Stimulated activated naive B cell treated with anti-CD40 and anti-IgM and Interleukin-4, amounts not matched to agents 10 μg/mL and 1 μg/mL and 100 μg/mL, for 72 hours (primary cell): ENCODE data around the gene A4GALT.
A peak's percentile ranks its signal among the peaks of the same experiment; 100 is the strongest.
"Not testable (repeated sequence)": the region's sequence is repeated elsewhere in the genome, so short reads cannot be mapped to it uniquely, and the experiment has no call there.

Source experiments
- ATAC-seq, 2 donors: fragments of 150-1000 bp; cut with Tn5 transposase; replicated peaks; 2 replicates each; pipeline ENCODE4 v1.10.0; 2021; ENCODE audit warnings: moderate library complexity in 1 of 2
- DNase-seq: peaks from one replicate; pipeline ENCODE4 v3.0.0; 2021
- H3K27ac Mint-ChIP-seq: one replicate; pipeline ENCODE4 v1.8.0; 2022; ENCODE audit warnings: mild to moderate bottlenecking, mixed read lengths
- H3K27me3 Mint-ChIP-seq, 2 donors: one replicate each; pipeline ENCODE4 v1.8.0; 2022; ENCODE audit warnings: mixed read lengths in 2 of 2
- H3K36me3 Mint-ChIP-seq, 2 donors: one replicate each; pipeline ENCODE4 v1.8.0; 2022; ENCODE audit warnings: mixed read lengths in 2 of 2, mild to moderate bottlenecking in 1 of 2
- H3K4me1 Mint-ChIP-seq, 2 donors: one replicate each; pipeline ENCODE4 v1.8.0; 2022; ENCODE audit warnings: mixed read lengths in 2 of 2, mild to moderate bottlenecking in 1 of 2
- H3K4me3 Mint-ChIP-seq, 2 donors: one replicate each; pipeline ENCODE4 v1.8.0; 2022; ENCODE audit warnings: mild to moderate bottlenecking in 2 of 2, mixed read lengths in 2 of 2, moderate library complexity in 1 of 2
- H3K9me3 Mint-ChIP-seq, 2 donors: one replicate each; pipeline ENCODE4 v1.8.0; 2022; ENCODE audit warnings: mixed read lengths in 2 of 2, mild to moderate bottlenecking in 1 of 2

The A4GALT gene, protein sequence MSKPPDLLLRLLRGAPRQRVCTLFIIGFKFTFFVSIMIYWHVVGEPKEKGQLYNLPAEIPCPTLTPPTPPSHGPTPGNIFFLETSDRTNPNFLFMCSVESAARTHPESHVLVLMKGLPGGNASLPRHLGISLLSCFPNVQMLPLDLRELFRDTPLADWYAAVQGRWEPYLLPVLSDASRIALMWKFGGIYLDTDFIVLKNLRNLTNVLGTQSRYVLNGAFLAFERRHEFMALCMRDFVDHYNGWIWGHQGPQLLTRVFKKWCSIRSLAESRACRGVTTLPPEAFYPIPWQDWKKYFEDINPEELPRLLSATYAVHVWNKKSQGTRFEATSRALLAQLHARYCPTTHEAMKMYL

DNA sequence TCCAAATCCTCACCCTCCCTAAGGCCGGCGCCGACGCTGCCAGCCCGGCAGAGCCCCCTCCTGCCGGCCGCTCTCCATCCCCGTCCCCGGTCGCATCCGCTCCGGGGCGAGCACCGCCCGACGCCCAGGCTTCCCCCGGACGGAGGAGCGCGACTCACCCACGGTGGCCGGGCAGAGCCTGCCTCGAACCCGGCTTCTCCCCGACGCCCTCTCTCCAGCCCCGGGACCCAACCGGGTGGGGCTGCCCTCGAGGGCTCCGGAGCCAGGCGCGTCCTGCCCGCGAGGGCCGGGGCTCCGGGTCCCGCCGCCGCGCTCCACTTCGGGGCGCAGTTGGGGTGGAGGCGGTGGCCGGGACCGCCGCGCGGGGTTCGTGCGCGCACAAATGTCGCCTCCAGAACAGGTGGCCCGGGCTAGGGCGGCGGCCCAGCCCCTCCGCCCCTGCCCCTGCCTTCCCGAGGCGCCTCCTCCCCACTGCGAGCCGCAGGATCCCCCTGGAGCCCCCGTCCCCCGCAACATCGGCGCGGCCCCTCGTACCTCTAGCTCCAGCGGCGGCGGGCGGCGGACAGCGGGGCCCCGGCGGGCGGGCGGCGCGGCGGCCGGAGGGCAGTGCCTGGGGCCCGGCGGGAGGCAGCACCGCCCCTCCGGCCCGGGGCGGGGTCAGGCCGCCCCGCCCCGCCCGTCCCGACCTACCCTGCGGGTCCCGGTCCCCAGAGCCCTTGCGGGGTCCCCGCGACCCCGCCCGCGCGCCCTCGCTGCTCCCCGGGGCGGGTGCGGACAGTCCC lies at the start of gene A4GALT:
Gene A4GALT (minus strand): TSS at position 608 of the 782 bp plus-strand sequence. CDS start 26,919 bp downstream, outside the sequence.
- ATAC-seq (peak; percentile 19 to 38), DNase-seq (no peak)
- peaks cover 39 to 48% of the 10 kb centered on the region in 2 donors for H3K4me1 Mint-ChIP-seq
- H3K9me3 Mint-ChIP-seq: no peaks in the 10 kb centered on the region
- H3K27ac Mint-ChIP-seq: peak within 1 kb of the TSS; percentile 75
- peak within 1 kb of the TSS; percentile 75 to 82 for H3K4me3 Mint-ChIP-seq
- peaks cover 32 to 51% of the 10 kb centered on the region in 2 donors for H3K27me3 Mint-ChIP-seq
- H3K36me3 Mint-ChIP-seq: no peaks in the 10 kb centered on the region

DNA sequence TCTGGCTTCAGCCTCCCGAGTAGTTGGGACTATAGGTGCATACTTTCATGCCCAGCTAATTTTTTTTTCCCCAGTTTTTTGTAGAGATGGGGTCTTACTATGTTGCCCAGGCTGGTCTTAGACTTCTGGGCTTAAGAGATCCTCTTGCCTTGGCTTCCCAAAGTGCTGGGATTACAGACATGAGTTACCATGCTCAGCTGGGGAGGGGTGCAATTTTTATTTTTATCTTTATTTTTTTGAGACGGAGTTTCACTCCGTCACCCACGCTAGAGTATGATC lies 49.7 kb upstream of the A4GALT start:
- Mint-ChIP-seq H3K36me3 (peaks cover 0 to 2% of the 10 kb centered on the region in 2 donors), H3K9me3 (no peaks in the 10 kb centered on the region), H3K27me3 (peaks cover 3 to 12% of the 10 kb centered on the region in 2 donors), H3K27ac (peak overlapping the region; percentile 82), H3K4me3 (peak overlapping the region; percentile 70 to 73), H3K4me1 (peaks cover 49 to 66% of the 10 kb centered on the region in 2 donors)
- DNase-seq (no peak), ATAC-seq (no peak)

DNA sequence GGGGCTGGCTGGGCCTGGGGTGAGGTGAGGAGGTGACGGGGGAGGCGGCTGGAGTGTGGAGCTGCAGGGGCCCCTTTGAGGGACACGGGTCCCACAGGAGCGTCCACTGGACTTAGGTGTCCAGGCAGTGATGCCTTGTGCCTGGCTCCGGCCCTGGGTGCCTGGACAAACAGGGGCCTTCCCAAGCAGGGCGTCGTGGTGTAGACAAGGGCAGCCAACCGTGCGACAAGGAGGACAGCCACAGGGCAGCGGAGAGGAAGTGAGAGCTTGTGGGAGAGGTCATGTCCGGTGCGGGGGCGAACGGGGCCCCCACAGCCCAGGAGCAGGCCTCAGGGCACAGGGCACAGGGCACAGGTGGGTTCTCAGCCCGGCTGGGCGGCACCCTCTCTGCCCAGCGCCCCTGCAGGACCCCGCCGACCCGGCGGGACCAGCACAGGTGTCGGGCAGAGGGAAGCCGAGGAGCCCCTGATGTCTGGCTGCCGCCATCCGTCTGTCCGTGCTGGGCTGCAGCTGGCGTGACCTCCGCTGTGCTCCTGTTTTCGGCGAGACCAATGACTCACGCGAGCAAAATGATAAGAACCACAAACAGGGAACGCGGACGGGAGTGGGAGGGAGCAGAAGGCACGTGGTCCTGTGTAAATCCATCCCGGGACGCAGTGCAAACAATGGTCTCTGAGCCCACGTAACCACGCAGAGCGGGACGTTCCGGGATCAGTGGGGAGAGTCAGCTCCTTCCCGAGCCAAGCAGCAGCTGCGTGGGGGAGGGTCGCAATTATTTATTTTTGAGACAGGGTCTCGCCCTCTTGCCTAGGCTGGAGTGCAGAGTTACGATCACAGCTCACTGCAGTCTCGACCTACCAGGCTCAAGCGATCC lies 49.1 kb upstream of the A4GALT start:
- Mint-ChIP-seq H3K36me3 (peaks cover 0 to 2% of the 10 kb centered on the region in 2 donors), H3K4me1 (peaks cover 53 to 66% of the 10 kb centered on the region in 2 donors), H3K9me3 (no peaks in the 10 kb centered on the region), H3K27ac (peak overlapping the region; percentile 82), H3K27me3 (peaks cover 3 to 12% of the 10 kb centered on the region in 2 donors), H3K4me3 (peak overlapping the region; percentile 70 to 73)
- DNase-seq (peak; percentile 81), ATAC-seq (peak; percentile 94 to 97)

DNA sequence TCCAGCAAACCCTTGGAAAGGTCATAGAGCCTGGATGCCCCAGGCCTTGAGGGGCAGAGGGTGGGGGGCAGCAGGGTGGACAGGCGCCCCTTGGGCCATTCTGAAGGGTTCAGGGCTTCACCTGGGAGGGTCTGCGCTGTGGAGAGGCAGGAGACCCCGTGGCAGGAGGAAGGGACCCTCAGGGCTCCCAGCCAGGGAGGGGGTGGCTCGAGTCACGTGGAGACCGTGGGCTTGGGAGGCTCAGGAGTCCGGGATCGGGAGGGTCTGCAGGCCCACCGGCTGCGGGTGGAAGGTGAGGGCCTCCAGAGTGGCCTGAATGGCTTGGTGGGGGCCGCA lies 48.5 kb upstream of the A4GALT start:
- H3K27ac Mint-ChIP-seq: peak overlapping the region; percentile 82
- H3K4me3 Mint-ChIP-seq: peak overlapping the region; percentile 70 to 73
- DNase-seq: no peak
- peaks cover 3 to 12% of the 10 kb centered on the region in 2 donors for H3K27me3 Mint-ChIP-seq
- H3K4me1 Mint-ChIP-seq: peaks cover 57 to 66% of the 10 kb centered on the region in 2 donors
- no peak for ATAC-seq
- H3K9me3 Mint-ChIP-seq: no peaks in the 10 kb centered on the region
- H3K36me3 Mint-ChIP-seq: peaks cover 0 to 2% of the 10 kb centered on the region in 2 donors

DNA sequence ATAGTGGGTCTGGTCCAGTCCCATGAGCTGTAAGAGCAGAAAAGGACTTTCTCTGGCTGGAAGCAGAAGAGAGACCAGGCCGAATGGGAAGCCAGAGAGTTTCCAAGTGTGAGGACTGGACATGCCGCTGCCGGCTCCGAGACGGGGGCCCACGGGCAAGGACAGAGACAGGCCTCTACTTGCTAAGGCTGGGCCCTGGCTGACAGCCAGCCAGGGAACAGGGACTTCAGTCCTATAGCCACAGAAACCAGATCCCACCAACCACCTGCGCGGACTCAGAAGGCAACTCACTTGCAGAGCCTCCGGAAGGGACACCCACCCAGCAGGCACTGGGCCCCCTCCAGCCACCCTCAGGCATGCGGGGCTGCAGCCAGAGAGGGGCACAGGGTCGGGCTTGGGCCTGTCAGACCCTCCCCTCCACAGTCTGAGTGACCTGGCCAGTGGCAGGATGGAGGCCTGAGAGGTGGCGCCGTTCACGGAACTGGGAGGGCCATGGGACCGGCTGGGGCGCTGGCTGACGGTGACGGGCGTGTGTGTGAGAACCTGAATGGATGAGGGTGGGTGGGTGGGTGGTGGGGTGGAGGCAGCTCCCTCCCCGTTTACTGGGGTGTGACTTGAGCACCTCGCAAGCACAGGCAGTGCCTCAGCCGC lies 47.8 kb upstream of the A4GALT start:
- peaks cover 0 to 2% of the 10 kb centered on the region in 2 donors for H3K36me3 Mint-ChIP-seq

DNA sequence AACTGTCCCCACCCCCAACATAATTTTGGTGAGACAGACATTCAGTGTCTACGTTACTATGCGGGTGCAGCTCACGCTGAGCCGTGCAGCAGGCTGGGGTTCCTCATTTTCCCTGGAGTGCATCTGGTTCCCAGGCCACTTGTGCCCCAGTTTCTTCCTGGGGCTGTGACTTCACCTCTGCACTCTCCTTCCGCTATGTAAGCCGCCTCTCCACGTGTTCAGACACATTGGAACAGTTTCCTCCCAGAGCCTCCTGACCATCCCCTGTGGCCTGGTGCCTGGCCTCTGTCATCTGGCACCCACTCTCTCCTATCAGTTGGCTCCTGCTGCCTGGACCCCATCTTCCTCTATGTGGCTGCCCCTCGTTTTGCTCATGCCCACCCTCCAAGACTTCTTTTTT lies 46.2 kb upstream of the A4GALT start:
- Mint-ChIP-seq H3K4me1 (peaks cover 46 to 53% of the 10 kb centered on the region in 2 donors), H3K27ac (no peak overlapping the region), H3K36me3 (peaks cover 0 to 2% of the 10 kb centered on the region in 2 donors), H3K4me3 (no peak overlapping the region), H3K27me3 (peaks cover 3 to 12% of the 10 kb centered on the region in 2 donors), H3K9me3 (no peaks in the 10 kb centered on the region)
- DNase-seq (no peak), ATAC-seq (no peak)

More for the DNA sequence above, 47.8 kb upstream of the A4GALT start:
- Mint-ChIP-seq H3K9me3 (no peaks in the 10 kb centered on the region), H3K27me3 (peaks cover 3 to 12% of the 10 kb centered on the region in 2 donors), H3K4me3 (peak overlapping the region in 1 of 2 donors; percentile 64), H3K27ac (peak overlapping the region; percentile 82), H3K4me1 (peaks cover 57 to 66% of the 10 kb centered on the region in 2 donors)
- DNase-seq: no peak
- ATAC-seq: no peak

DNA sequence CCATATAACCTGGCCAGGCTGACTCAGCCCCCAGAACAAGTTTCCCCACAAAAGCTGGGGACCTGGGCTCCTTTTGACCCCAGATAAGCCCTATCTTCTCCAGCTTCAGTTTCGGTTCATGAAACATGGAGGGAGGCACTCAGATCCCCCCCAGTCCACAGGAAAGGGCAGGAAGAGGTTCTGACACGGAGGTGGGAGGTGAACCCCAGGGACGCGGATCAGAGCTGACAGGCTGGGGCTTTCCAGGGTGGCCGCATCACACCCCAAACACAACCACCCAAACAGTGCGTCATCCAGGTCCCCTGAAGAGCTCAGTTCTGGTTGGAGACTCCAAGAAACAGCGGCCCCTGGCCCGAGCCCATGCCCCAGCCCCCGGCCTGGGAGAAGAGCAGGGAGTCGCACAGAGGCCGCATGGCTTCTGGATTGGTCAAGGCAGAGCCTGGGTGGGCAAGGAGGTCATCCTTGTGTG lies 44.3 kb upstream of the A4GALT start:
- H3K36me3 Mint-ChIP-seq: peaks cover 0 to 2% of the 10 kb centered on the region in 2 donors
- DNase-seq (no peak), ATAC-seq (peak in 1 of 2 donors; percentile 14)
- H3K4me3 Mint-ChIP-seq: no peak overlapping the region
- peaks cover 34% of the 10 kb centered on the region in 2 donors for H3K4me1 Mint-ChIP-seq
- peaks cover 3 to 12% of the 10 kb centered on the region in 2 donors for H3K27me3 Mint-ChIP-seq
- H3K27ac Mint-ChIP-seq: peak overlapping the region; percentile 88
- no peaks in the 10 kb centered on the region for H3K9me3 Mint-ChIP-seq

DNA sequence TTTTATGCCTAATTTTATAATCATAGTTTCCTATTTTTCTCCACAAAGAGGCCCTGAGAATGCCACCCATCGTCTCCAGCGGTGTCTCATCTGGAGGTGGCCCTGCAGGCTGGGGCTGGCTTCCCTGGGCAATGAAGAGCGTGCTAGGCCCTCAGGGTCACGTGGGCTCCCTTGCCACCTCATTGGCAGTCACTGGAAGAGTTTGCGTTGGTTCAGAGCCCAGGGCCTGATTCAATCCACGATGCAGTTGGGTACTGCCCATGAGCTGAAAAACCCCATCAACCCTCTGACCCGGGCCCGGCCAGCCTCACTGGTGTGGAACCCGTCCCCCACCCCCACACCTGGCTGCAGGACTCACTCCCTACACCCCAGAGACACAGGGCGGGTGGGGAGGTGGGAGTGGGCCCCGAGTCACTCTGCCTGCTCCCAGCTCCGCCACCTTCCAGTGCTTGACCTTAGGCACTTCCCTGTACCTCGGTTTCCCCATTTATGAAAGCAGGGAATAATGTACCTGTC lies 43.4 kb upstream of the A4GALT start:
- H3K4me3 Mint-ChIP-seq: no peak overlapping the region
- no peak for ATAC-seq
- no peak overlapping the region for H3K27ac Mint-ChIP-seq
- no peaks in the 10 kb centered on the region for H3K9me3 Mint-ChIP-seq
- peaks cover 0 to 2% of the 10 kb centered on the region in 2 donors for H3K36me3 Mint-ChIP-seq
- H3K27me3 Mint-ChIP-seq: peaks cover 3 to 17% of the 10 kb centered on the region in 2 donors
- peaks cover 25 to 26% of the 10 kb centered on the region in 2 donors for H3K4me1 Mint-ChIP-seq
- no peak for DNase-seq

DNA sequence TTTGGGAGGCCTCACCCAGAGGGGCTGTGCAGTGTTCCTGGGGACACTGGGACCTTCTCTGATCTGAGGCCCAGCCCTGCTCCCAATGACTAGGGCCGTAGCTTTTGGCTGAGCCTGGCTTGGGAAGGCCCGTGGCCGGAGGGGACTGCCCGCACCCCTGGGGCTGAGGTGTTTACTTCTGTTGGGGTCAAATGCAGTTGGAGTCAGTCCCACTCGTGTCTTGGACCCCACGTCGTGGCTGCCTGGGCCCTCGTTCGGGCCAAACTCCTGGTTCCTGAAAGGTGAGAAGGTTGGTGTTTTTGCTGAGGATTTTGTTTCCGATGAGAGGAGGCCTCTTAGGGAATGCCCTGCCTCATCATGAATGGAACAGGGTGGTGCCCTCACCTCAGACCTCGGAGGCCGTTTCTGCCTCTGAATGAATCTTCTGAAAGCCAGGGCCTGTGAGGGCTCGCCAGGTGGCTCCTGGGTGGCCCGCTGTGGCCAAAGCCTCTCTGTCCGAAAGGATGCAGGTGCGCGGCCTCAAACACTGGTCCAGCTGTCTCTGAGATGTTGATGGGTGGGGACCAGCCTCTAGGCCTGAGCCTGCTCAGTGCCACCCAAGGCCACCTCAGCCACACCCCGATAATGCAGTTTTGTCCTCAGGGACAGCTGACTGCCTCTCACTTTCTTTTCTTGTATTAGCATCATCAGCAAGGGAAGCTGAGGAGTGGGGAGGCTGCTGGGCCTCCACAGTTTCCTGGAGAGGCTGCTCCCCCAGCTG lies 40.3 kb upstream of the A4GALT start:
- peaks cover 6 to 12% of the 10 kb centered on the region in 2 donors for H3K4me1 Mint-ChIP-seq
- no peak overlapping the region for H3K4me3 Mint-ChIP-seq
- no peaks in the 10 kb centered on the region for H3K9me3 Mint-ChIP-seq
- peaks cover 4 to 23% of the 10 kb centered on the region in 2 donors for H3K27me3 Mint-ChIP-seq
- no peak for DNase-seq
- H3K36me3 Mint-ChIP-seq: no peaks in the 10 kb centered on the region
- H3K27ac Mint-ChIP-seq: no peak overlapping the region
- ATAC-seq: peak in 1 of 2 donors; percentile 54

DNA sequence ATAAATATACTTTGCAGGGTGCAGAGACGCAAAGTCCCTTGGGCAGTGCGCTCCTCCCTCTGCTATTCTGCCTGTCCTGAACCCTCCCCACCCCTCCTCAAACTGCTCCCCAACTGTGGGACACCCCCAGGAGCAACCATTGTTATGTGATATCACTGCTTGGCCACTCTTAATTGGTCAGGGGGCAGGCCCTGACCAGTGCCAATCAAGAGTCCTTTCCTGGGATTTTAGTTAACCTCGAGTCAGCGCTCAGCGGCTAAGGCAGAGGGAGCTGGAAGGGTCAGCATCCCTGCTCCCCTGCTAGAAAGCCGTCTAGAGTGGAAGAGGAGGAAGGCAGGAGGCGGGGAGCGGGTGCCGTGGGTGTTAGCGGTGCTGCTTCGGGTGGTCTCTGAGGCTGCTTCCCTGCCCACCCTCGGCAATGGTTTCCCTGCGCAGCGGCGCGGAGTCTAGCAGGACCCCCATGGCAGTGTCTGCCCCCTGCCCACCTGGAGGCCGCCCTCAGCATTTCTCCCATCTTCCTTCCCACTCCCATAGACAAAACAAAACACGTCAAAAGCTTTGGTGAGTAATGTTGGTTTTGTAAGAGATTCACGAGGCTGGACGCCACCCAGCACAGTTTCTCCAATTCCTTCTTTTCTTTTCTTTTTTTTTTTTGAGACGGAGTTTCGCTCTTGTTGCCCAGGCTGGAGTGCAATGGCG lies 38.4 kb upstream of the A4GALT start:
- Mint-ChIP-seq H3K9me3 (no peaks in the 10 kb centered on the region), H3K4me3 (no peak overlapping the region), H3K36me3 (no peaks in the 10 kb centered on the region), H3K4me1 (no peaks in the 10 kb centered on the region), H3K27ac (no peak overlapping the region), H3K27me3 (peaks cover 4 to 26% of the 10 kb centered on the region in 2 donors)
- DNase-seq (no peak), ATAC-seq (no peak)

DNA sequence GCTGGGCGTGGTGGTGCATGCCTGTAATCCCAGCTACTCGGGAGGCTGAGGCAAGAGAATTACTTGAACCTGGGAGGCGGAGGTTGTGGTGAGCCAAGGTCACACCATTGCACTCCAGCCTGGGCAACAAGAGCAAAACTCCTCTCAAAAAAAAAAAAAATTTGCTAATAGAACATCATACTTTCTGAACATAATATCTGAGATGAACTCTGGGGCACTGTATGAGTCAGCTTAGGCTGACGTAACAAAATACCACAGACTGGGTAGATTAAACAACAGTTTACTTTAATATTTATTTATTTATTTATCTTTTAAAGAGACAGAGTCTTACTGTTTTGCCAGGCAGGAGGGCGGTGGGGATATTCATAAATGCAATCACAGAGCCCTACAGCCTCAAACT lies 34.9 kb upstream of the A4GALT start:
- not testable (repeated sequence) for DNase-seq, H3K4me1 Mint-ChIP-seq, H3K4me3 Mint-ChIP-seq, ATAC-seq, H3K27ac Mint-ChIP-seq, H3K36me3 Mint-ChIP-seq, H3K9me3 Mint-ChIP-seq
- peaks cover 4 to 28% of the 10 kb centered on the region in 2 donors for H3K27me3 Mint-ChIP-seq

DNA sequence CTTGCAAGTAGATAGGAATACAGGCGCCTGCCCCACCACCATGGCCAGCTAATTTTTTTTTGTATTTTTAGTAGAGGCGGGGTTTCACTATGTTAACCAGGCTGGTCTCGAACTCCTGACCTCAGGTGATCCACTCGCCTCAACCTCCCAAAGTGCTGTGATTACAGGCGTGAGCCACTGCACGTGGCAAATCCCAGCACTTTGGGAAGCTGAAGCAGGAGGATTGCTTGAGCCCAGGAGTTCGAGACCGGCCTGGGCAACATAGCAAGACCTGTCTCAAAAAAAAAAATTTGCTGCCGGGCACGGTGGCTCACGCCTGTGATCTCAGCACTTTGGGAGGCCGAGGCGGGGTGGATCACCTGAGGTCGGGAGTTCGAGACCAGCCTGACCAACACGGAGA lies 34.5 kb upstream of the A4GALT start:
- H3K27me3 Mint-ChIP-seq: peaks cover 4 to 28% of the 10 kb centered on the region in 2 donors
- not testable (repeated sequence) for H3K9me3 Mint-ChIP-seq, ATAC-seq, H3K27ac Mint-ChIP-seq, H3K4me1 Mint-ChIP-seq, DNase-seq, H3K36me3 Mint-ChIP-seq, H3K4me3 Mint-ChIP-seq
